K562 (cell line): ENCODE results near the gene ZNF835. TPM values are rescaled to one million over a fixed set of nuclear protein-coding genes. Genes with fewer than 3 reads are reported as not detected.

ENCODE experiments used
- CTCFL ChIP-seq: IDR thresholded peaks from 2 replicates; pipeline ENCODE4 v1.6.1; 2011; ENCODE audit warnings: borderline replicate concordance, low read depth, mild to moderate bottlenecking, moderate library complexity, low read length; ENCODE audit not compliant: insufficient read depth, poor library complexity, severe bottlenecking
- ELF1 ChIP-seq: fragments of 200-800 bp; sonication (Bioruptor generic); IDR thresholded peaks from 2 replicates; pipeline ENCODE4 v1.6.1; 2016; ENCODE audit warnings: missing genetic modification characterization, missing compliant biosample characterization
- HDAC3 ChIP-seq: fragments of 450-650 bp; IDR thresholded peaks from 2 replicates; pipeline ENCODE4 v1.6.1; 2018; ENCODE audit warnings: borderline replicate concordance, mild to moderate bottlenecking, moderate library complexity; ENCODE audit not compliant: partially characterized antibody
- LARP7 ChIP-seq: fragments of 450-650 bp; IDR thresholded peaks from 2 replicates; pipeline ENCODE4 v1.6.1; 2016
- PPARD ChIP-seq: fragments of 250-450 bp; sonication (Bioruptor Pico); IDR thresholded peaks from 2 replicates; pipeline ENCODE4 v1.8.0; 2022; ENCODE audit warnings: inconsistent platforms, mild to moderate bottlenecking, moderate library complexity
- REST ChIP-seq, 2 experiments: fragments of 450-650 bp; formaldehyde crosslinking in 1 of 2; IDR thresholded peaks; 2 replicates each; pipeline versions ENCODE4 v1.4.0 to v1.6.1; 2014 to 2020; ENCODE audit warnings: mild to moderate bottlenecking in 2 of 2, borderline replicate concordance in 1 of 2, low read depth in 1 of 2
- ZC3H11A ChIP-seq: IDR thresholded peaks from 2 replicates; pipeline ENCODE4 v1.6.1; 2012; ENCODE audit warnings: low read depth, low read length, improper control_type of control experiment
- ZNF347 ChIP-seq: fragments of 450-650 bp; formaldehyde crosslinking; IDR thresholded peaks from 2 replicates; pipeline ENCODE4 v1.4.0; 2020; ENCODE audit warnings: low read depth, mild to moderate bottlenecking, moderate library complexity
- ZNF584 ChIP-seq: fragments of 200-800 bp; sonication (Bioruptor generic); IDR thresholded peaks from 2 replicates; pipeline ENCODE4 v1.6.1; 2016; ENCODE audit warnings: low read depth, mild to moderate bottlenecking, missing genetic modification characterization, missing compliant biosample characterization
- ZNF668 ChIP-seq: fragments of 250-450 bp; sonication (Bioruptor Pico); IDR thresholded peaks from 2 replicates; pipeline ENCODE4 v1.8.0; 2022; ENCODE audit warnings: mild to moderate bottlenecking, inconsistent platforms
- ZNF696 ChIP-seq: fragments of 250-450 bp; sonication (Bioruptor Pico); conservative IDR thresholded peaks from 2 replicates; pipeline ENCODE4 v1.4.0; 2020; ENCODE audit warnings: mild to moderate bottlenecking, moderate library complexity
- ZNF830 ChIP-seq: fragments of 250-450 bp; sonication (Bioruptor Pico); IDR thresholded peaks from 2 replicates; pipeline ENCODE4 v1.5.0; 2021; ENCODE audit warnings: mild to moderate bottlenecking
- polyA plus RNA-seq, 8 experiments: library from polyadenylated mRNA; depleted of rRNA in 4 of 8; stranded (reverse) in 5 of 8; unstranded in 3 of 8; fragments of >200 nt; fragmentation: Nextera tagmentation in 2 of 8; fragmentation: Illumina TruSeq in 1 of 8; extraction: Ambion mirVana in 2 of 8; extraction: Trizol in 1 of 8; gene quantifications; 2 replicates each; pipeline versions ENCODE4 v1.2.1 to v1.2.3, GENCODE V29; 2011 to 2014; ENCODE audit warnings: inconsistent platforms in 1 of 8, missing spikeins in 1 of 8
- total RNA-seq, 7 experiments: library from RNA; depleted of rRNA in 6 of 7; stranded (reverse); fragments of >200 nt in 6 of 7; fragmentation: Illumina TruSeq in 2 of 7; extraction: Trizol in 2 of 7; gene quantifications; 2 replicates each; pipeline versions ENCODE4 v1.2.1 to v1.2.3, GENCODE V29; 2011 to 2021; ENCODE audit warnings: low replicate concordance in 1 of 7
- TF ChIP-seq, protein P1 (sequence below): fragments of 450-650 bp; formaldehyde crosslinking; IDR thresholded peaks from 2 replicates; pipeline ENCODE4 v1.4.0; 2020; ENCODE audit warnings: mild to moderate bottlenecking, mixed read lengths

Gene ZNF835
- total and polyA plus RNA-seq, 9 of the 15 experiments (the other 6 are each of a cell fraction or from before 2014, with no cell fraction given): not detected

DNA sequence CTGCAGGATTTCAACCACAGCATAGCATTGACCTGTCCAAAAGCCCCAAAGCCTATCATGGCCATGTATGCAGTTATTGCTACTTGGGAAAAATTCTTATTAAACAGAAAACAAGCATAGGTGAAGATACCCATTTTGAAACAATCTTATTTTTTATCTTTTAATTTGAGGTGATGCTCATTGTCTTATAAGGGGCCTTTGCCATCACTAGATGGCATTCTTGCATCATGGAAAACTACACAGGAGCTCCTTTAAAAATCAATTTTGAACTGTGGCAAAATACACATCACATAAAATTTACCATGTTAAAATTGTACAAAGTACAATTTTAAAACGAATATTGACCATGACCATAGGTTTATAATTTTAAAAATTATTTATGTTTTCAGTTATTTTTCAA lies 38.9 kb upstream of the ZNF835 start (continued):
- TF ChIP-seq CTCFL (no peak), ZNF830 (CRISPR knock-in tag) (no peak), ZNF347 (no peak), ZNF584 (CRISPR knock-in tag) (no peak), ZNF696 (CRISPR knock-in tag) (no peak), ELF1 (tag) (no peak), ZC3H11A (no peak), ZNF668 (no peak), PPARD (no peak), HDAC3 (no peak), REST (IDR thresholded peaks at IDR 0.05; ENCODE audit: borderline replicate concordance) (no peak), REST (CRISPR knock-in tag; IDR thresholded peaks at IDR 0.05; ENCODE audit: low read depth) (no peak), LARP7 (no peak)
- TF ChIP-seq, protein P1, sequence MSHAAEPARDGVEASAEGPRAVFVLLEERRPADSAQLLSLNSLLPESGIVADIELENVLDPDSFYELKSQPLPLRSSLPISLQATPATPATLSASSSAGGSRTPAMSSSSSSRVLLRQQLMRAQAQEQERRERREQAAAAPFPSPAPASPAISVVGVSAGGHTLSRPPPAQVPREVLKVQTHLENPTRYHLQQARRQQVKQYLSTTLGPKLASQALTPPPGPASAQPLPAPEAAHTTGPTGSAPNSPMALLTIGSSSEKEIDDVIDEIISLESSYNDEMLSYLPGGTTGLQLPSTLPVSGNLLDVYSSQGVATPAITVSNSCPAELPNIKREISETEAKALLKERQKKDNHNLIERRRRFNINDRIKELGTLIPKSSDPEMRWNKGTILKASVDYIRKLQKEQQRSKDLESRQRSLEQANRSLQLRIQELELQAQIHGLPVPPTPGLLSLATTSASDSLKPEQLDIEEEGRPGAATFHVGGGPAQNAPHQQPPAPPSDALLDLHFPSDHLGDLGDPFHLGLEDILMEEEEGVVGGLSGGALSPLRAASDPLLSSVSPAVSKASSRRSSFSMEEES: no peak
